K562 (cell line): ENCODE results near the gene P3H1. TPM values are rescaled to one million over a fixed set of nuclear protein-coding genes. Genes with fewer than 3 reads are reported as not detected.

Source experiments
- ATAC-seq: fragments of 200-7000 bp; cut with Tn5 transposase; 3 replicates; pipeline ENCODE4 v1.9.1; 2020; ENCODE audit warnings: moderate library complexity
- Bru-seq: library from RNA; stranded (reverse); fragments of 400-500 nt; gene quantifications from one replicate; lab custom pipeline; 2021; lab: Mats Ljungman, UMichigan
- BruChase-seq, 2 experiments: library from RNA; stranded (reverse); fragments of 400-500 nt; gene quantifications; one replicate each; lab custom pipeline; 2021; lab: Mats Ljungman, UMichigan
- BruUV-seq: library from RNA; stranded (reverse); fragments of 400-500 nt; replicated peaks from 2 replicates; lab custom pipeline; 2021; lab: Mats Ljungman, UMichigan
- CTCF ChIA-PET: fragments of 300-600 bp; formaldehyde crosslinking; extraction: SDS; loops from one replicate; lab custom pipeline; 2021; ENCODE audit warnings: low intra/inter-chr PET ratio; lab: Yijun Ruan, JAX
- POLR2A ChIA-PET: fragments of 300-600, 350-650 bp; sonication (Branson Sonifier 250); formaldehyde crosslinking; extraction: SDS; loops from one replicate; lab custom pipeline; 2021; ENCODE audit warnings: antibody characterized with exemption, inconsistent platforms; lab: Yijun Ruan, JAX
- DNase-seq, 4 experiments: peaks; one replicate each; pipeline versions ENCODE4 v3.0.0 to v3.0.0-alpha.2; 2011 to 2018; ENCODE audit warnings: low spot score in 3 of 4, mixed read lengths in 3 of 4; ENCODE audit errors: extremely low read depth in 1 of 4
- FAIRE-seq: peaks from 2 replicates; lab custom pipeline; 2011; peaks lifted over from hg19 to GRCh38; lab: Jason Lieb, UNC
- H2AFZ ChIP-seq: 2 replicates; pipeline ENCODE4 v1.6.0; 2011; ENCODE audit warnings: low read depth, low read length, control low read depth, inconsistent platforms
- H3K27ac ChIP-seq: fragments of 200-600 bp; 3 replicates; pipeline ENCODE4 v1.8.0; 2011; ENCODE audit warnings: low read depth, mild to moderate bottlenecking, control low read depth, inconsistent platforms, low read length, moderate library complexity, mixed read lengths; ENCODE audit errors: extremely low read depth
- H3K27me3 ChIP-seq, 2 experiments: fragments of 300-600 bp in 1 of 2; 2 replicates in 1 of 2; 3 replicates in 1 of 2; pipeline versions ENCODE4 v1.6.0 to v1.8.0; 2011; ENCODE audit warnings: inconsistent platforms in 2 of 2, low read length in 2 of 2, mild to moderate bottlenecking in 1 of 2, mixed read lengths in 1 of 2, moderate library complexity in 1 of 2; ENCODE audit not compliant: control insufficient read depth in 2 of 2, insufficient read depth in 2 of 2
- H3K36me3 ChIP-seq: fragments of 300-600 bp; 3 replicates; pipeline ENCODE4 v1.8.0; 2011; ENCODE audit warnings: mild to moderate bottlenecking, low read length, inconsistent platforms; ENCODE audit not compliant: control insufficient read depth, insufficient read depth
- H3K4me1 ChIP-seq, 2 experiments: fragments of 200-600 bp in 1 of 2; replicated peaks in 1 of 2; 2 replicates in 1 of 2; 3 replicates in 1 of 2; pipeline versions ENCODE4 v1.5.1 to v1.8.0; 2011; ENCODE audit warnings: inconsistent platforms in 2 of 2, low read length in 2 of 2, mild to moderate bottlenecking in 1 of 2, mixed read lengths in 1 of 2, moderate library complexity in 1 of 2; ENCODE audit not compliant: control insufficient read depth in 2 of 2, insufficient read depth in 2 of 2
- H3K4me2 ChIP-seq: 2 replicates; pipeline ENCODE4 v1.6.1; 2011; ENCODE audit warnings: low read length, control low read depth, inconsistent platforms, mixed read lengths; ENCODE audit not compliant: insufficient read depth
- H3K4me3 ChIP-seq: fragments of 200-600 bp; sonication (generic), shearing (Covaris generic); 2 replicates; pipeline ENCODE4 v1.5.1; 2016; ENCODE audit warnings: control low read depth, inconsistent platforms
- H3K79me2 ChIP-seq: fragments of 200-600 bp; 3 replicates; pipeline ENCODE4 v1.8.0; 2011; ENCODE audit warnings: low read length, inconsistent platforms; ENCODE audit not compliant: control insufficient read depth, insufficient read depth
- H3K9ac ChIP-seq, 2 experiments: 2 replicates each; pipeline versions ENCODE4 v1.6.0 to v1.6.1; 2011; ENCODE audit warnings: low read depth in 2 of 2, low read length in 2 of 2, control low read depth in 1 of 2, inconsistent platforms in 1 of 2, mild to moderate bottlenecking in 1 of 2, mixed read lengths in 1 of 2; ENCODE audit not compliant: insufficient read depth in 1 of 2
- H3K9me1 ChIP-seq: one replicate; pipeline ENCODE4 v1.6.0; 2011; ENCODE audit warnings: inconsistent platforms, mild to moderate bottlenecking, low read length, moderate library complexity; ENCODE audit not compliant: control insufficient read depth, insufficient read depth
- H3K9me3 ChIP-seq: replicated peaks from 2 replicates; pipeline ENCODE4 v1.5.1; 2011; ENCODE audit warnings: low read depth, low read length, inconsistent platforms; ENCODE audit not compliant: control insufficient read depth, insufficient read depth
- H4K20me1 ChIP-seq: replicated peaks from 2 replicates; pipeline ENCODE4 v1.6.1; 2011; ENCODE audit warnings: low read length, inconsistent platforms, mixed read lengths; ENCODE audit not compliant: control insufficient read depth, insufficient read depth
- CBX1 ChIP-seq: sonication (generic); IDR thresholded peaks from 2 replicates; pipeline ENCODE4 v1.6.1; 2016; ENCODE audit warnings: antibody characterized with exemption, low read depth, mild to moderate bottlenecking
- CTBP1 ChIP-seq: fragments of 450-650 bp; IDR thresholded peaks from 2 replicates; pipeline ENCODE4 v1.6.1; 2016; ENCODE audit warnings: borderline replicate concordance
- MTA1 ChIP-seq: fragments of 450-650 bp; IDR thresholded peaks from 2 replicates; pipeline ENCODE4 v1.6.1; 2017; ENCODE audit warnings: borderline replicate concordance
- RREB1 ChIP-seq: fragments of 250-450 bp; sonication (Bioruptor Pico); IDR thresholded peaks from 2 replicates; pipeline ENCODE4 v1.4.0; 2020
- SNRNP70 ChIP-seq: fragments of 200-400 bp; formaldehyde crosslinking; optimal IDR thresholded peaks from 2 replicates; pipeline ENCODE3; 2017; ENCODE audit warnings: low read depth, low read length
- TARDBP ChIP-seq: fragments of 450-650 bp; IDR thresholded peaks from 2 replicates; pipeline ENCODE4 v1.6.1; 2016
- TBP ChIP-seq: optimal IDR thresholded peaks from 2 replicates; pipeline ENCODE3; 2011; ENCODE audit warnings: low read depth, low read length, improper control_type of control experiment
- ZNF24 ChIP-seq: fragments of 450-650 bp; IDR thresholded peaks from 2 replicates; pipeline ENCODE4 v1.6.1; 2016
- ZNF282 ChIP-seq: sonication (generic); formaldehyde crosslinking; IDR thresholded peaks from 2 replicates; pipeline ENCODE4 v1.8.1; 2023; ENCODE audit warnings: missing genetic modification reagents
- WGBS: fragments of 100-300 bp; shearing (Covaris generic); methylation state at CpG from one replicate; pipeline ENCODE4 v1.1.6; 2016; ENCODE audit warnings: low coverage, mixed read lengths; ENCODE audit not compliant: insufficient coverage; ENCODE audit errors: missing lambda C conversion rate; 5-methylcytosine and 5-hydroxymethylcytosine counted together
- in situ Hi-C: fragments of 300-500 bp; cut with MboI; formaldehyde crosslinking; loops from 4 replicates; pipeline ENCODE4 v1.15.0; 2018; ENCODE audit warnings: inconsistent platforms, mixed read lengths
- intact Hi-C: fragments of 100-400 bp; cut with micrococcal nuclease; formaldehyde crosslinking; loops from 2 replicates; pipeline ENCODE4 v1.14.2; 2022
- long read RNA-seq, 3 experiments: library from polyadenylated mRNA in 2 of 3; library from RNA in 1 of 3; unstranded in 2 of 3; stranded (forward) in 1 of 3; transcript quantifications; one replicate each; pipeline ENCODE4 v2.0.0, GENCODE V29; 2019 to 2022
- polyA minus RNA-seq, 3 experiments: library from RNA; depleted of rRNA, polyadenylated mRNA; stranded (reverse); fragments of >200 nt; gene quantifications; 2 replicates each; pipeline ENCODE4 v1.2.3, GENCODE V29; 2011
- polyA plus RNA-seq, 8 experiments: library from polyadenylated mRNA; depleted of rRNA in 4 of 8; stranded (reverse) in 5 of 8; unstranded in 3 of 8; fragments of >200 nt; fragmentation: Nextera tagmentation in 2 of 8; fragmentation: Illumina TruSeq in 1 of 8; extraction: Ambion mirVana in 2 of 8; extraction: Trizol in 1 of 8; gene quantifications; 2 replicates each; pipeline versions ENCODE4 v1.2.1 to v1.2.3, GENCODE V29; 2011 to 2014; ENCODE audit warnings: inconsistent platforms in 1 of 8, missing spikeins in 1 of 8
- total RNA-seq, 7 experiments: library from RNA; depleted of rRNA in 6 of 7; stranded (reverse); fragments of >200 nt in 6 of 7; fragmentation: Illumina TruSeq in 2 of 7; extraction: Trizol in 2 of 7; gene quantifications; 2 replicates each; pipeline versions ENCODE4 v1.2.1 to v1.2.3, GENCODE V29; 2011 to 2021; ENCODE audit warnings: low replicate concordance in 1 of 7

P3H1 gene
- total RNA-seq (2011; cell fraction: chromatin; rRNA removed; ENCODE audit: low replicate concordance) = 176 and 400 TPM in 2 replicates
- 273 and 316 TPM in 2 replicates for total RNA-seq (2011; cell fraction: nucleolus; rRNA removed)
- total RNA-seq (2011; cell fraction: nucleoplasm; rRNA removed) = 218 and 223 TPM in 2 replicates
- 45.7 and 55.3 TPM in 2 replicates for total RNA-seq (2014; rRNA removed)
- 22.5 and 26.1 TPM in 2 replicates for total RNA-seq (2014; rRNA removed; fragmentation: Illumina TruSeq; extraction: Trizol)
- 39.2 and 40.8 TPM in 2 replicates for total RNA-seq (2015; rRNA removed; fragmentation: Illumina TruSeq; extraction: Trizol)
- total RNA-seq (2021) = 79.5 and 81.7 TPM in 2 replicates
- polyA plus RNA-seq (2011; rRNA removed) = 60.9 and 92.0 TPM in 2 replicates
- 76.7 and 89.6 TPM in 2 replicates for polyA plus RNA-seq (2011; cell fraction: cytosol; rRNA removed)
- polyA plus RNA-seq (2011; cell fraction: nucleus; rRNA removed) = 482 and 572 TPM in 2 replicates
- 38.4 and 79.3 TPM in 2 replicates for polyA plus RNA-seq (2012)
- 52.1 and 55.8 TPM in 2 replicates for polyA plus RNA-seq (2014; fragmentation: Illumina TruSeq; extraction: Trizol)
- polyA plus RNA-seq (2014; fragmentation: Nextera tagmentation; extraction: Ambion mirVana) = 1 to 10 TPM; 1.7 to 5.0 TPM
- 50.1 and 62.9 TPM in 2 replicates for polyA plus RNA-seq (2014; rRNA removed)
- 61.5 and 64.9 TPM in 2 replicates for polyA minus RNA-seq (2011; rRNA and poly(A)+ RNA removed)
- polyA minus RNA-seq (2011; cell fraction: cytosol; rRNA and poly(A)+ RNA removed) = 52.2 and 52.3 TPM in 2 replicates
- polyA minus RNA-seq (2011; cell fraction: nucleus; rRNA and poly(A)+ RNA removed) = 97.6 and 154 TPM in 2 replicates
- Bru-seq, nascent RNA = percentile 82 among the genes with signal in this experiment
- BruChase-seq, experiment 1, labeled RNA remaining after a 2-hour chase = percentile 74 among the genes with signal in this experiment
- percentile 76 among the genes with signal in this experiment for BruChase-seq, experiment 2, labeled RNA remaining after a 6-hour chase
- long read RNA-seq, experiment 1, transcript P3H1-204 (15 exons, 2,705 nt) = minor isoform, 12 of 164 reads
- long read RNA-seq, experiment 1, transcript P3H1-202 (15 exons, 2,585 nt) = major isoform, 90 of 164 reads
- long read RNA-seq, experiment 1, partial matches to known transcripts = 20 of 164 reads
- long read RNA-seq, experiment 1, other reads (novel, unspliced or antisense) = 35 of 164 reads
- long read RNA-seq, experiment 2, transcript P3H1-202 (15 exons, 2,585 nt) = major isoform, 22 of 51 reads
- long read RNA-seq, experiment 2, partial matches to known transcripts = 13 of 51 reads
- long read RNA-seq, experiment 2, other reads (novel, unspliced or antisense) = 14 of 51 reads
- long read RNA-seq, experiment 3, transcript P3H1-202 (15 exons, 2,585 nt) = major isoform, 37 of 57 reads
- long read RNA-seq, experiment 3, partial matches to known transcripts = 7 of 57 reads
- long read RNA-seq, experiment 3, other reads (novel, unspliced or antisense) = 9 of 57 reads

GRCh38 chr1:42766741-42767509, at the start of gene P3H1, which contains the start of gene C1orf50:
TSS of gene P3H1 (minus strand) at chr1:42767028. CDS start at chr1:42766971, 57 bp downstream.
TSS of gene C1orf50 (plus strand) at chr1:42767249. CDS start at chr1:42767312, 63 bp downstream.
- Histone ChIP-seq H4K20me1 (peaks cover 15% of the 10 kb centered on the region), H3K4me3 (peak within 1 kb of the TSS; percentile 76), H3K36me3 (peaks cover 22% of the 10 kb centered on the region), H3K4me1 (peaks cover 12 to 24% of the 10 kb centered on the region in 2 experiments; a peak in 3 of 5 replicates), H3K9ac (peak within 1 kb of the TSS; percentile 87 to 99), H3K27ac (peak within 1 kb of the TSS; percentile 81), H3K9me3 (no peaks in the 10 kb centered on the region), H3K4me2 (peak within 1 kb of the TSS; percentile 100), H3K27me3 (no peaks in the 10 kb centered on the region), H3K79me2 (peaks cover 68% of the 10 kb centered on the region), H2AFZ (peak within 1 kb of the TSS; percentile 93), H3K9me1 (no peaks in the 10 kb centered on the region)
- no TSS peak for BruUV-seq
- in situ Hi-C loops = no loop called here
- CTCF ChIA-PET = no interaction called here
- ATAC-seq (peak; percentile 93), DNase-seq (peak; percentile 96 to 100 (median 96)), FAIRE-seq (peak; percentile 93)
- under 1% methylated on average over 68 of the region's 82 CpGs for WGBS
- POLR2A ChIA-PET = interaction anchor here (0.6 to 3.5 kb wide), 29 partner anchors 9 to 753 kb away, joined by 3 to 20 read pairs (median 4); partner anchors contain the start of genes CDC20, YBX1 and ZNF691
- intact Hi-C loops = loop anchor here (2.0 to 5.0 kb wide), 4 partner anchors 60 to 188 kb away; partner anchors contain the start of genes YBX1 and ZNF691
- no peak for TF ChIP-seq ZNF24
- TF ChIP-seq TARDBP = peak; percentile 71; the same call in 1 of the 2 replicates
- peak; percentile 73 for TF ChIP-seq CBX1
- TF ChIP-seq MTA1 = no peak
- 0 out of 2 replicates have a peak, but pooled peaks have one; percentile 78 for TF ChIP-seq RREB1 (CRISPR knock-in tag)
- 0 out of 2 replicates have a peak, but pooled peaks have one; percentile 58 for TF ChIP-seq ZNF282 (CRISPR knock-in tag)
- peak; percentile 60; the same call in 1 of the 2 replicates for TF ChIP-seq CTBP1
- no peak for TF ChIP-seq SNRNP70
- TF ChIP-seq TBP = peak; percentile 87
